Measurements from ENCODE around the gene SHANK1.
"Not testable (repeated sequence)": the region's sequence is repeated elsewhere in the genome, so short reads cannot be mapped to it uniquely, and the experiment has no call there.

The SHANK1 gene

DNA sequence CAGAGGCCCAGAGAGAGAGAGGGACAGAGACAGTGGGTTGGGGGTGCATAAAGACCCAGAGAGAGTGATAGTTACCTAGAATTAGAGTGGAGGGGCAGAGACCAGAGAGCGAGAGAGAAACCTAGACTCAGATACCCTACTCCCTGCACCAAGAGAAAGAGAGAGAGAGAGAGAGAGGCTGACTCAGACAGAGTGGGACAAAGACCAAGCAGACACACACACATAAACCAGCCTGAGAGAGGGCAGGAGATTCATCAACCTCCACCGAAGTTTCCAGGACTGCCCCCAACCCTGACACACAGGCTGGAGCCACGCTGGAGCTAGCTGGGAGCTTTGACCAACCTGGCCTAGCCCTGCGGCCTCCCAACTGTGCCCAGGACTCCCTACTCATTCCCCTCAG, 92.8 kb downstream of the SHANK1 start:
- Histone ChIP-seq H3K4me2 (no peak overlapping the region), H3K27ac (no peak overlapping the region), H3K79me2 (ENCODE audit: insufficient read depth, low read depth) (no peaks in the 10 kb centered on the region), H2AFZ (ENCODE audit: low read depth) (no peak overlapping the region), H3K4me3 (IDR thresholded peaks at IDR 0.05; ENCODE audit: insufficient read depth, low read depth, low read length) (no peak overlapping the region), H3K27me3 (ENCODE audit: insufficient read depth, low read depth) (peaks cover 8% of the 10 kb centered on the region; the same call in 1 of the 2 replicates), H3K9ac (no peak overlapping the region), H4K20me1 (ENCODE audit: insufficient read depth) (no peaks in the 10 kb centered on the region), H3K36me3 (ENCODE audit: insufficient read depth) (no peaks in the 10 kb centered on the region), H3K4me1 (ENCODE audit: low read depth, poor library complexity, severe bottlenecking) (no peaks in the 10 kb centered on the region)
- TF ChIP-seq, protein P1, sequence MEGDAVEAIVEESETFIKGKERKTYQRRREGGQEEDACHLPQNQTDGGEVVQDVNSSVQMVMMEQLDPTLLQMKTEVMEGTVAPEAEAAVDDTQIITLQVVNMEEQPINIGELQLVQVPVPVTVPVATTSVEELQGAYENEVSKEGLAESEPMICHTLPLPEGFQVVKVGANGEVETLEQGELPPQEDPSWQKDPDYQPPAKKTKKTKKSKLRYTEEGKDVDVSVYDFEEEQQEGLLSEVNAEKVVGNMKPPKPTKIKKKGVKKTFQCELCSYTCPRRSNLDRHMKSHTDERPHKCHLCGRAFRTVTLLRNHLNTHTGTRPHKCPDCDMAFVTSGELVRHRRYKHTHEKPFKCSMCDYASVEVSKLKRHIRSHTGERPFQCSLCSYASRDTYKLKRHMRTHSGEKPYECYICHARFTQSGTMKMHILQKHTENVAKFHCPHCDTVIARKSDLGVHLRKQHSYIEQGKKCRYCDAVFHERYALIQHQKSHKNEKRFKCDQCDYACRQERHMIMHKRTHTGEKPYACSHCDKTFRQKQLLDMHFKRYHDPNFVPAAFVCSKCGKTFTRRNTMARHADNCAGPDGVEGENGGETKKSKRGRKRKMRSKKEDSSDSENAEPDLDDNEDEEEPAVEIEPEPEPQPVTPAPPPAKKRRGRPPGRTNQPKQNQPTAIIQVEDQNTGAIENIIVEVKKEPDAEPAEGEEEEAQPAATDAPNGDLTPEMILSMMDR (conservative IDR thresholded peaks at IDR 0.05; ENCODE audit: low read depth, low read length) = no peak

- no peak overlapping the region for H3K4me2 ChIP-seq
- H3K27me3 ChIP-seq (ENCODE audit: insufficient read depth, low read depth) = peaks cover 8% of the 10 kb centered on the region; the same call in 1 of the 2 replicates
- TF ChIP-seq, protein P1 (conservative IDR thresholded peaks at IDR 0.05; ENCODE audit: low read depth, low read length) = no peak
- no peak overlapping the region for H3K4me3 ChIP-seq (IDR thresholded peaks at IDR 0.05; ENCODE audit: insufficient read depth, low read depth, low read length)
- no peaks in the 10 kb centered on the region for H4K20me1 ChIP-seq (ENCODE audit: insufficient read depth)
- no peak overlapping the region for H2AFZ ChIP-seq (ENCODE audit: low read depth)
- H3K27ac ChIP-seq = no peak overlapping the region
- no peaks in the 10 kb centered on the region for H3K36me3 ChIP-seq (ENCODE audit: insufficient read depth)
- no peaks in the 10 kb centered on the region for H3K4me1 ChIP-seq (ENCODE audit: low read depth, poor library complexity, severe bottlenecking)
- H3K9ac ChIP-seq = no peak overlapping the region
- H3K79me2 ChIP-seq (ENCODE audit: insufficient read depth, low read depth) = no peaks in the 10 kb centered on the region
These were observed 93.6 kb downstream of the SHANK1 start for GRCh38 chr19:50626011-50626410.

DNA sequence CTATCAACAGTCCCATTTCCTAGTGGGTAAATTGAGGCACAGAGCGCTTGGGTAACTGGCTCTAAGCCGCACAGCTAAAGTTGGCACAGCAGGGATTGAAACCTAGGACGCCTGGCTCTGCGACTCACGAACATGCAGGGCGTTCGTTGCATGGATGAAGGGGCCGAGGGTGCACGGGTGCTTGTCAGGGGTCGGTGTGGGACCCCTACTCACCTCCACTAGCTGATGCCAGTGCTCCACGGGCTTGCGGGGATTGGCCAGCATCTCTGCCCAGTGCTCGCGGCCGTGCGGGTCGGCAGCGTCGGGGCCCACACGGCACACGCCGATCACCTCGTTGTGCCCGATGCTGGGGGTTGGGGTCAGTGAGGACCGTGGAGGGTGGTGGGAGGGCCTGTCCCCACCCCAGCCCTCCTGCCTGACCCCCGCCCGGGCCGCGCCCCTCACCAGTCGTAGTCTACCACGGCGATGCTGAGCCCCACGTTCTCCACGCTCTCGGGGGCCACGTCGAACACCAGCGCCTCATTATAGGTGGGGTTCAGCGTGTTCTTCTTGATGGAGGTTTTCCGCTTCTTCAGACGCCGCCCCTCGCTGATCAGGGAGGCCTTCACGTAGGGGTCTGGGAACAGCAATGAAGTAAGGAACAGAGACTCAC, 94.5 kb downstream of the SHANK1 start:
- Histone ChIP-seq H3K9ac (no peak overlapping the region), H4K20me1 (ENCODE audit: insufficient read depth) (no peaks in the 10 kb centered on the region), H3K4me2 (no peak overlapping the region), H3K36me3 (ENCODE audit: insufficient read depth) (no peaks in the 10 kb centered on the region), H2AFZ (ENCODE audit: low read depth) (no peak overlapping the region), H3K4me3 (IDR thresholded peaks at IDR 0.05; ENCODE audit: insufficient read depth, low read depth, low read length) (no peak overlapping the region), H3K27me3 (ENCODE audit: insufficient read depth, low read depth) (peaks cover 4% of the 10 kb centered on the region; the same call in 1 of the 2 replicates), H3K27ac (no peak overlapping the region), H3K4me1 (ENCODE audit: low read depth, poor library complexity, severe bottlenecking) (no peaks in the 10 kb centered on the region), H3K79me2 (ENCODE audit: insufficient read depth, low read depth) (no peaks in the 10 kb centered on the region)
- TF ChIP-seq, protein P1 (conservative IDR thresholded peaks at IDR 0.05; ENCODE audit: low read depth, low read length) = no peak

DNA sequence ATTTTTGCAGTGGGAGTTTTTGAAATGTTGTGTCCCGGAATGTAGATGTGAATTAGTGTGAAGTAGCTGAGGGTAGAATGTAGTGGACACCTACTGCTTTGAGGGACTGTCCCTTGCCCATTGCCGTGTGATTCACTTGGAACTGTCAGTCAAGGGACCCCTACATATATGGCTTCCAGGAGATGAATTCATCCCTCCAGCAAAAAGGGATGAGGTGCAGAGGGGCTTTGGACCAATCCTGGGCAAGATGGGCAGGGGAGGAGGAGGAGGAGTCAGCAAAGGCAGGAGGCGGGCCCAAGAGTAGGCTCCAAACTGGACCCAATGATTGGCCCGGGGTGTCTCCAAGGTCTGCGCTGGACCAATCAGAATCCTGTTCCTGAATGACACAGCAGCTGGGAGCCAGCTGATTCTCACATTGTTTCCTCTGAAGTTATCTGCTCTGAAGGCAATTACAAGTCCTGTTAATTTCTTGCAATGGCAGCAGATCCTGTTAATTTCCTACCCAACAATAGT, 99.2 kb downstream of the SHANK1 start:
- not testable (repeated sequence) for H3K79me2 ChIP-seq (ENCODE audit: insufficient read depth, low read depth); H3K4me1 ChIP-seq (ENCODE audit: low read depth, poor library complexity, severe bottlenecking); H3K27ac ChIP-seq; H3K4me2 ChIP-seq; H2AFZ ChIP-seq (ENCODE audit: low read depth); H3K9ac ChIP-seq; H3K36me3 ChIP-seq (ENCODE audit: insufficient read depth); H3K27me3 ChIP-seq (ENCODE audit: insufficient read depth, low read depth); H4K20me1 ChIP-seq (ENCODE audit: insufficient read depth); H3K4me3 ChIP-seq (IDR thresholded peaks at IDR 0.05; ENCODE audit: insufficient read depth, low read depth, low read length)

GRCh38 chr19:50619184-50619583, 100.4 kb downstream of the SHANK1 start:
- not testable (repeated sequence) for H4K20me1 ChIP-seq (ENCODE audit: insufficient read depth)

GRCh38 chr19:50618379-50618778, 101.2 kb downstream of the SHANK1 start:
- H3K4me2 ChIP-seq; H2AFZ ChIP-seq (ENCODE audit: low read depth); H3K9ac ChIP-seq; H3K79me2 ChIP-seq (ENCODE audit: insufficient read depth, low read depth); H3K4me3 ChIP-seq (IDR thresholded peaks at IDR 0.05; ENCODE audit: insufficient read depth, low read depth, low read length); H3K27ac ChIP-seq; H3K4me1 ChIP-seq (ENCODE audit: low read depth, poor library complexity, severe bottlenecking); H3K27me3 ChIP-seq (ENCODE audit: insufficient read depth, low read depth); H3K36me3 ChIP-seq (ENCODE audit: insufficient read depth); H4K20me1 ChIP-seq (ENCODE audit: insufficient read depth): not testable (repeated sequence)

More at GRCh38 chr19:50619184-50619583, 100.4 kb downstream of the SHANK1 start:
- not testable (repeated sequence) for H3K79me2 ChIP-seq (ENCODE audit: insufficient read depth, low read depth); H3K36me3 ChIP-seq (ENCODE audit: insufficient read depth); H3K27ac ChIP-seq; H3K9ac ChIP-seq; H3K4me3 ChIP-seq (IDR thresholded peaks at IDR 0.05; ENCODE audit: insufficient read depth, low read depth, low read length); H3K4me2 ChIP-seq; H3K4me1 ChIP-seq (ENCODE audit: low read depth, poor library complexity, severe bottlenecking); H2AFZ ChIP-seq (ENCODE audit: low read depth); H3K27me3 ChIP-seq (ENCODE audit: insufficient read depth, low read depth)

- not testable (repeated sequence) for H3K4me1 ChIP-seq (ENCODE audit: low read depth, poor library complexity, severe bottlenecking); H3K9ac ChIP-seq; H4K20me1 ChIP-seq (ENCODE audit: insufficient read depth); H3K79me2 ChIP-seq (ENCODE audit: insufficient read depth, low read depth); H3K4me2 ChIP-seq; H3K27ac ChIP-seq; H3K4me3 ChIP-seq (IDR thresholded peaks at IDR 0.05; ENCODE audit: insufficient read depth, low read depth, low read length); H2AFZ ChIP-seq (ENCODE audit: low read depth); H3K36me3 ChIP-seq (ENCODE audit: insufficient read depth); H3K27me3 ChIP-seq (ENCODE audit: insufficient read depth, low read depth)
These were observed 106.8 kb downstream of the SHANK1 start for GRCh38 chr19:50612504-50613404.

All from KMS-11 (cell line).